GM06990 (cell line): ENCODE results near the gene COQ7.

Experiments
- DNase-seq: peaks from one replicate; pipeline ENCODE4 v3.0.0-alpha.2; 2011; ENCODE audit not compliant: insufficient read length; ENCODE audit errors: extremely low read depth
- H3K27me3 ChIP-seq: replicated peaks from 2 replicates; pipeline ENCODE4 v1.6.0; 2011; ENCODE audit warnings: low read length; ENCODE audit not compliant: control insufficient read depth, insufficient read depth
- H3K36me3 ChIP-seq: 2 replicates; pipeline ENCODE4 v1.5.1; 2011; ENCODE audit warnings: low read length; ENCODE audit not compliant: control insufficient read depth, insufficient read depth
- H3K4me3 ChIP-seq: replicated peaks from 2 replicates; pipeline ENCODE4 v1.5.1; 2011; ENCODE audit warnings: low read depth, mild to moderate bottlenecking, control low read depth, low read length
- CTCF ChIP-seq: IDR thresholded peaks from 2 replicates; pipeline ENCODE4 v1.5.1; 2011; ENCODE audit warnings: low read length, control low read depth, mild to moderate bottlenecking, inconsistent platforms; ENCODE audit not compliant: insufficient read depth, poor library complexity, severe bottlenecking

Gene COQ7

GRCh38 chr16:19068237-19068815 lies 912 bp downstream of the COQ7 start:
- no peaks in the 10 kb centered on the region for H3K36me3 ChIP-seq
- no peak for TF ChIP-seq CTCF
- no peak for DNase-seq
- H3K27me3 ChIP-seq, result no peaks in the 10 kb centered on the region
- peak overlapping the region; percentile 78 for H3K4me3 ChIP-seq

DNA sequence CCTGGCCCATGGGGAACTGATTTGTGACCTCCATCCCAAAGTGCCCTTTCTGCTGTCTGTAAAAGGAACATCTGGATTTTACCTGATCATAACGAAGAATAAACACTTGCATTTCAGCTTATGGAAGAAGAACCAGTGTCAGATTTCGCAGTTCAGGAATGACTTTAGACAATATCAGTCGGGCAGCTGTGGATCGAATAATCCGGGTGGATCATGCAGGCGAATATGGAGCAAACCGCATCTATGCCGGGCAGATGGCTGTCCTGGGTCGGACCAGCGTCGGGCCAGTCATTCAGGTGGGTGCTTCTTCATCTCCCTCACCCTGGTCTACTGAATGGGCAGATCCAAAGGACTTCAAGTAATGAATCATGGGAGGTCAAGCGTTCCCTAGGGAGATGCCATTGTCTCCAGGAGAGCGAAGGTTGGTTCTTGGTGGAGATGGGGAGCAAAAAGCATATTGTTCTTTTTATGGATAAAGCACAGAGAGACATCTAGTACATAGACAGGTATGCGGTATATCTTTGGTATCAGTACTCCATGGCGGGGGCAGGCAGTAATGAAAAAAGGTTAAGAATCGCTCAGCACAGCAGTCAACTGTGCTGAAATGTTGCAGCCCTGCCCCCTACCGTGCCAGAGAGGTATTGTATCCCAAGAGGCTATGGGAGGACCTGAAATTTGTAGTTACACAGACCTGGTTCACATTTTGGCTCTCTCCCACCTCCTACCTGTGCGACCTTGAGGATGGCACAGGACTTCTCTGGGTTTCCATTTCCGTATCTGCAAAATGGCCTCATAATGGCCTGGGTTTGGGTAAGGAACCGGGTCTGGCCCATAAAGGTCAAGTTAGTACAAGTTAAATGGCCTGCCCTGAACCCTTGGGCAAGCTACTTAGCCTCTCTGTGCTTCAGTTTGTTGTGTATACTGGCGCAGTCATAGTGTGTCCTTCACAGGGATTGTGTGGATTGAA lies 4.7 kb downstream of the COQ7 start:
- peak; percentile 69 for TF ChIP-seq CTCF
- no peaks in the 10 kb centered on the region for H3K27me3 ChIP-seq
- H3K4me3 ChIP-seq, result no peak overlapping the region
- DNase-seq, result no peak
- peaks cover 1% of the 10 kb centered on the region for H3K36me3 ChIP-seq

DNA sequence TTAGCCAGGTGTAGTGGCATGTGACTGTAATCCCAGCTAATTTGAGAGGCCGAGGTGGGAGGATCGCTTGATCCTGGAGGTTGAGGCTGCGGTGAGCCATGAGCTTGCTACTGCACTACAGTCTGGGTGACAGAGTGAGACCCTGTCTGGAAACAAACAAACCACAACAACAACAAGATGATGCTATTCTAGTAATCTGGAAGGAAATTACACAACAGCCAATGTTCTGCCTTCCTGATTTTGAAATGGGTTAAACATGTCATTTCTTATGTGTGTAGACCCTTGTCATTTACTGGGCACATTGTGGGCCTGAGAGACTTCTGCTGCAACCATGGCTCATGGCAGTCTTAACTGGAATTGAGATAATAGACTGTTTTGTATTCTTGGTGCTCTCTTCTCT lies 5.9 kb downstream of the COQ7 start:
- TF ChIP-seq CTCF, result no peak
- H3K36me3 ChIP-seq, result peaks cover 3% of the 10 kb centered on the region
- no peak for DNase-seq
- no peaks in the 10 kb centered on the region for H3K27me3 ChIP-seq
- H3K4me3 ChIP-seq, result no peak overlapping the region

DNA sequence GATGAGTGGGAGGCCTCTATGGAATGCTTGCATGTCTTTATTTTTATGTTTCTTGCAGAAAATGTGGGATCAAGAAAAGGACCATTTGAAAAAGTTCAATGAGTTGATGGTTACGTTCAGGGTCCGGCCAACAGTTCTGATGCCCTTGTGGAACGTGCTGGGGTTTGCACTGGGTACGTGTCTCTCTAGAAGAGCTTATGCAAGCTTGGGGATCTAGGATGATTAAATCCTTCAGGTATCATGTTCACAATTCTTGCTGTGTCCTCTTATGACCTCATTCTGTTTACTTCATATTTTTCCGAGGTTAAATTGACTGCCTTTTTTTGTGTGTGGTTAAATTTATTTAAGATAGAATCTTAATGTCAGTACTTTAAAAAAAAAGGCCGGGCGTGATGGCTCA lies 6.4 kb downstream of the COQ7 start:
- TF ChIP-seq CTCF, result no peak
- DNase-seq, result no peak
- Histone ChIP-seq H3K27me3 (no peaks in the 10 kb centered on the region), H3K36me3 (peaks cover 3% of the 10 kb centered on the region), H3K4me3 (no peak overlapping the region)

- DNase-seq, result no peak
- Histone ChIP-seq H3K36me3 (peaks cover 3% of the 10 kb centered on the region), H3K27me3 (no peaks in the 10 kb centered on the region), H3K4me3 (no peak overlapping the region)
- TF ChIP-seq CTCF, result no peak
These were observed 8.1 kb downstream of the COQ7 start for GRCh38 chr16:19075511-19075910.
